ENCODE results near the gene HELQ. TPM values are rescaled to one million over a fixed set of nuclear protein-coding genes. Genes with fewer than 3 reads are reported as not detected.
A peak's percentile ranks its signal among the peaks of the same experiment; 100 is the strongest.

HELQ gene
- total and polyA plus RNA-seq, 2 of the 4 experiments (the other 2 are of a cell fraction): 8.8 to 9.1 TPM

DNA sequence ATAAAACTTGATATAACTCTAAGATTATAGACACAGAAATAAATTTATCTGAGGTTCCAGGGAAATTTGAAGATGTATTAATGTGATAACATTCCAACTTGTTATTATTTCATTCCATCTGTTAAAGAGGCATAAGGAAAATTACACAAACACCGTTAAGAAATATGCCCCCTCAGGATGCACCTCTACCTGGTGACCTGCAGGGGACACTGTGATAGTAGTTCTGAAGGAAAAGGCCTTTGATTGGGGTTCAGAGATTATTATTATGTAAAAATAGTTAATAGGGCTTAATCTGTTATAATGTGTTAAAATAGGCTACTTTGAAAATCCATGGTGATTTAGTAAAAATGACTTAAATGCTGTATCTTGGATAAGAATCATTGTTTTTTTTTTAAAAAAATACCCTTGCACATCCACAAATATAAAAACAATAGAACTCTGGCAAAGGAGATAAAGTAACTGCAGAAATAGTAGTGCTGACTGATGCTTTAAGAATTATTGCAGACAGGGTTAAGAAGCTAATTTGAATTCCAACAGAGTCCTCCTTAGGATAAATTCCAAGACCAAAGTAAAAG is 35.3 kb upstream of the HELQ start:
- dilution Hi-C loops (cut with HindIII; ENCODE audit: low sequenced_read_pairs, unreplicated experiment) (no loop called here), intact Hi-C loops (cut with micrococcal nuclease) (loop anchor here (2.0 kb wide), 1 partner anchor 150 kb away; no protein-coding TSS in a partner anchor), in situ Hi-C loops (cut with MboI; ENCODE audit: low sequenced_read_pairs) (no loop called here)
- H3K79me1 ChIP-seq (ENCODE audit: low read depth in 1 of 2, low read length in 2 of 2): no peaks in the 10 kb centered on the region
- no peaks in the 10 kb centered on the region for H3K27me3 ChIP-seq (ENCODE audit: control insufficient read depth, insufficient read depth, low read length)
- no peak overlapping the region for H2BK20ac ChIP-seq (ENCODE audit: low read depth, low read length)
- no peak overlapping the region for H2BK15ac ChIP-seq (ENCODE audit: low read depth, low read length)
- no peak overlapping the region for H2AK9ac ChIP-seq (replicated peaks; ENCODE audit: low read depth, low read length, poor library complexity)
- ATAC-seq (ENCODE audit: low read depth) (peak; percentile 79), DNase-seq (peak; percentile 18)
- no peak overlapping the region for H4K5ac ChIP-seq (ENCODE audit: low read depth, low read length)
- no peak overlapping the region for H3K4me3 ChIP-seq (ENCODE audit: insufficient read depth, low read depth, low read length)
- H4K20me1 ChIP-seq (ENCODE audit: insufficient read depth, low read length): no peaks in the 10 kb centered on the region
- H3K4me2 ChIP-seq (ENCODE audit: low read depth, low read length): no peak overlapping the region
- no peak overlapping the region for H2BK5ac ChIP-seq (ENCODE audit: low read depth, low read length, poor library complexity, severe bottlenecking)
- H4K91ac ChIP-seq (ENCODE audit: insufficient read depth, low read depth, low read length): no peak overlapping the region
- no peak overlapping the region for H3K27ac ChIP-seq (ENCODE audit: insufficient read depth, low read length)
- no CpG with 5 or more reads among the region's 1 CpG for WGBS, 2 experiments (ENCODE audit: extremely low coverage in 2 of 2, insufficient read length in 1 of 2)
- H3K56ac ChIP-seq (ENCODE audit: extremely low read depth, insufficient read depth, low read length): no peak overlapping the region
- no peak overlapping the region for H3K23ac ChIP-seq (ENCODE audit: low read depth, low read length)
- no peak overlapping the region for H2AFZ ChIP-seq (replicated peaks; ENCODE audit: low read length, poor library complexity)
- H3K4me1 ChIP-seq (ENCODE audit: control insufficient read depth, insufficient read depth, low read length): no peaks in the 10 kb centered on the region
- H3K9me1 ChIP-seq (ENCODE audit: insufficient read depth, low read length): no peaks in the 10 kb centered on the region
- no peak overlapping the region for H3K9ac ChIP-seq (ENCODE audit: low read depth, low read length)
- CTCF ChIA-PET: interaction anchor here (0.6 to 1.3 kb wide), 4 partner anchors 140 to 154 kb away, joined by 3 to 6 read pairs (median 4); no protein-coding TSS in a partner anchor
- no peak overlapping the region for H2BK120ac ChIP-seq (ENCODE audit: low read depth, low read length)
- no peak overlapping the region for H2AK5ac ChIP-seq (ENCODE audit: low read depth, low read length)
- no peaks in the 10 kb centered on the region for H3K36me3 ChIP-seq (ENCODE audit: control insufficient read depth, insufficient read depth, low read length)
- no peak overlapping the region for H3K18ac ChIP-seq (ENCODE audit: low read depth, low read length)
- H3K14ac ChIP-seq (replicated peaks; ENCODE audit: low read depth, low read length): no peak overlapping the region
- BruUV-seq (replicated peaks): no TSS peak
- H3K9me3 ChIP-seq (ENCODE audit: control insufficient read depth, insufficient read depth, low read length): no peaks in the 10 kb centered on the region
- TF ChIP-seq USF2 (IDR thresholded peaks at IDR 0.05; ENCODE audit: low read depth, low read length) (no peak), ELK1 (IDR thresholded peaks at IDR 0.05; ENCODE audit: borderline replicate concordance, low read depth, low read length) (no peak), MXI1 (IDR thresholded peaks at IDR 0.05; ENCODE audit: borderline replicate concordance, low read depth, low read length) (no peak), SMC3 (IDR thresholded peaks at IDR 0.05; ENCODE audit: low read depth, low read length) (peak; percentile 53), MAFK (IDR thresholded peaks at IDR 0.05; ENCODE audit: low read depth, low read length) (no peak), CHD1 (IDR thresholded peaks at IDR 0.05; ENCODE audit: low read depth, low read length) (no peak), BHLHE40 (IDR thresholded peaks at IDR 0.05; ENCODE audit: low read depth, low read length) (no peak), RAD21 (IDR thresholded peaks at IDR 0.05; ENCODE audit: low read length) (peak; percentile 48), NFE2L2 (IDR thresholded peaks at IDR 0.05; ENCODE audit: low read depth, low read length) (no peak), FOS (IDR thresholded peaks at IDR 0.05; ENCODE audit: low read depth, low read length) (no peak), CEBPB (IDR thresholded peaks at IDR 0.05; ENCODE audit: low read depth, low read length) (no peak), RCOR1 (IDR thresholded peaks at IDR 0.05; ENCODE audit: insufficient replicate concordance, low read length) (no peak), MAZ (IDR thresholded peaks at IDR 0.05; ENCODE audit: borderline replicate concordance, low read depth, low read length) (no peak), POLR2A (IDR thresholded peaks at IDR 0.05; ENCODE audit: low read depth, low read length) (no peak), RFX5 (IDR thresholded peaks at IDR 0.05; ENCODE audit: low read depth, low read length) (no peak)
- TF ChIP-seq, protein P1, sequence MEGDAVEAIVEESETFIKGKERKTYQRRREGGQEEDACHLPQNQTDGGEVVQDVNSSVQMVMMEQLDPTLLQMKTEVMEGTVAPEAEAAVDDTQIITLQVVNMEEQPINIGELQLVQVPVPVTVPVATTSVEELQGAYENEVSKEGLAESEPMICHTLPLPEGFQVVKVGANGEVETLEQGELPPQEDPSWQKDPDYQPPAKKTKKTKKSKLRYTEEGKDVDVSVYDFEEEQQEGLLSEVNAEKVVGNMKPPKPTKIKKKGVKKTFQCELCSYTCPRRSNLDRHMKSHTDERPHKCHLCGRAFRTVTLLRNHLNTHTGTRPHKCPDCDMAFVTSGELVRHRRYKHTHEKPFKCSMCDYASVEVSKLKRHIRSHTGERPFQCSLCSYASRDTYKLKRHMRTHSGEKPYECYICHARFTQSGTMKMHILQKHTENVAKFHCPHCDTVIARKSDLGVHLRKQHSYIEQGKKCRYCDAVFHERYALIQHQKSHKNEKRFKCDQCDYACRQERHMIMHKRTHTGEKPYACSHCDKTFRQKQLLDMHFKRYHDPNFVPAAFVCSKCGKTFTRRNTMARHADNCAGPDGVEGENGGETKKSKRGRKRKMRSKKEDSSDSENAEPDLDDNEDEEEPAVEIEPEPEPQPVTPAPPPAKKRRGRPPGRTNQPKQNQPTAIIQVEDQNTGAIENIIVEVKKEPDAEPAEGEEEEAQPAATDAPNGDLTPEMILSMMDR (conservative IDR thresholded peaks at IDR 0.05; ENCODE audit: low read depth, low read length): peak; percentile 65
- no peak overlapping the region for H4K8ac ChIP-seq (ENCODE audit: low read depth in 2 of 2, low read length in 2 of 2)
- POLR2A ChIA-PET (ENCODE audit: unreplicated experiment): no interaction called here
- no peak overlapping the region for H3K4ac ChIP-seq (ENCODE audit: low read depth, low read length)

Data from IMR-90 (cell line).